ENCODE measurements around the gene TPTE. TPM values are rescaled to one million over a fixed set of nuclear protein-coding genes. Genes with fewer than 3 reads are reported as not detected.
"Not testable (repeated sequence)": the region's sequence is repeated elsewhere in the genome, so short reads cannot be mapped to it uniquely, and the experiment has no call there.

TPTE gene
- total RNA-seq, 1 experiment from 2014 or later = not detected

DNA sequence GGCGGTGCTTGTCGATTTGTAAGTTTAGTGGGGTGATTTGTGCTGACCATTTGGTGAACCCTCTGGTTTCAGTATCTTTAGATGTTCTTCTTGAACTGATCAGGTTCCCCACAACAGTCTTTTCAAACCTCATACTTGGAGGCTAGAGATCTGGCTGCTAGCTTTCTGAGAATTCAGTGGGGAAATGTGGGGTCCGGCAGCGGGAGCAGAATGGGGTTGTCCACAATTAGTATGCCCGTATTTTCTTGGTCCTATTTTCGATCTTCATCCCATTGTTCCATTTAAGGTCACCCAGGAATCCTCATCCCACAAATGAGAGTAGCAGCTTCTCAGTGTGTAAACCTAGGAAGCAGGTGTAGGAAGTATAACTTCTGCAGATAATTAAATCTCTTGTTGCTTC lies 10.3 kb upstream of the TPTE start:
- Histone ChIP-seq H3K27ac (ENCODE audit: low read depth, low read length, poor library complexity, severe bottlenecking) (no peak overlapping the region), H3K9me3 (ENCODE audit: low read depth, low read length, poor library complexity, severe bottlenecking) (peaks cover 33% of the 10 kb centered on the region), H3K27me3 (replicated peaks; ENCODE audit: insufficient read depth, low read depth, low read length, poor library complexity) (no peaks in the 10 kb centered on the region), H3K4me1 (ENCODE audit: insufficient read depth, low read length, poor library complexity, severe bottlenecking) (no peaks in the 10 kb centered on the region), H3K4me3 (ENCODE audit: low read depth, low read length, poor library complexity, severe bottlenecking) (no peak overlapping the region), H3K36me3 (ENCODE audit: insufficient read depth, low read length, poor library complexity, severe bottlenecking) (no peaks in the 10 kb centered on the region)
- intact Hi-C loops (cut with micrococcal nuclease; ENCODE audit: unreplicated experiment) = no loop called here
- POLR2A ChIA-PET (ENCODE audit: low non-redundant PET) = no interaction called here
- TF ChIP-seq, protein P1, sequence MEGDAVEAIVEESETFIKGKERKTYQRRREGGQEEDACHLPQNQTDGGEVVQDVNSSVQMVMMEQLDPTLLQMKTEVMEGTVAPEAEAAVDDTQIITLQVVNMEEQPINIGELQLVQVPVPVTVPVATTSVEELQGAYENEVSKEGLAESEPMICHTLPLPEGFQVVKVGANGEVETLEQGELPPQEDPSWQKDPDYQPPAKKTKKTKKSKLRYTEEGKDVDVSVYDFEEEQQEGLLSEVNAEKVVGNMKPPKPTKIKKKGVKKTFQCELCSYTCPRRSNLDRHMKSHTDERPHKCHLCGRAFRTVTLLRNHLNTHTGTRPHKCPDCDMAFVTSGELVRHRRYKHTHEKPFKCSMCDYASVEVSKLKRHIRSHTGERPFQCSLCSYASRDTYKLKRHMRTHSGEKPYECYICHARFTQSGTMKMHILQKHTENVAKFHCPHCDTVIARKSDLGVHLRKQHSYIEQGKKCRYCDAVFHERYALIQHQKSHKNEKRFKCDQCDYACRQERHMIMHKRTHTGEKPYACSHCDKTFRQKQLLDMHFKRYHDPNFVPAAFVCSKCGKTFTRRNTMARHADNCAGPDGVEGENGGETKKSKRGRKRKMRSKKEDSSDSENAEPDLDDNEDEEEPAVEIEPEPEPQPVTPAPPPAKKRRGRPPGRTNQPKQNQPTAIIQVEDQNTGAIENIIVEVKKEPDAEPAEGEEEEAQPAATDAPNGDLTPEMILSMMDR (conservative IDR thresholded peaks at IDR 0.05; ENCODE audit: low read depth, low read length) = no peak
- TF ChIP-seq EZH2 (IDR thresholded peaks at IDR 0.05; ENCODE audit: borderline replicate concordance, low read depth, low read length, poor library complexity, severe bottlenecking) = no peak
- DNase-seq (ENCODE audit: low spot score) = no peak
- BruUV-seq (replicated peaks) = no TSS peak
- CTCF ChIA-PET = no interaction called here

DNA sequence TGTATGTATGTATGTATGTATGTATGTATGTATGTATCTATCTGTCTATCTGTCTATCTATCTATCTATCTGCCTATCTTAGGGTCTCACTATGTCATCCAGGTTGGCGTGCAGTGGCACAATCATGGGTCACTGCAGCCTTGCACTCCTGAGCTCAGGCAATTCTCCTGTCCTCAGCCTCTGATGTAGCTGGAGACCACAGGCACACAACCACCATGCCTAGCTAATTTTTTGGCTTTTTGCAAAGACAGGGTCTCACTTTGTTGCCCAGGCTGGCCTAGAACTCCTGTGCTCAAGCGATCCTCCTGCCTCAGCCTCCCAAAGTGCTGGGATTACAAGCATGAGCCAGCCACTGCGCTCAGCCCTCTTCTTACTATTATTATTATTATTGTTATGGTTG lies 4.5 kb upstream of the TPTE start:
- intact Hi-C loops (cut with micrococcal nuclease; ENCODE audit: unreplicated experiment); DNase-seq (ENCODE audit: low spot score); H3K27ac ChIP-seq (ENCODE audit: low read depth, low read length, poor library complexity, severe bottlenecking); BruUV-seq (replicated peaks); POLR2A ChIA-PET (ENCODE audit: low non-redundant PET); H3K4me3 ChIP-seq (ENCODE audit: low read depth, low read length, poor library complexity, severe bottlenecking); H3K36me3 ChIP-seq (ENCODE audit: insufficient read depth, low read length, poor library complexity, severe bottlenecking); CTCF ChIA-PET; H3K27me3 ChIP-seq (replicated peaks; ENCODE audit: insufficient read depth, low read depth, low read length, poor library complexity); H3K4me1 ChIP-seq (ENCODE audit: insufficient read depth, low read length, poor library complexity, severe bottlenecking): not testable (repeated sequence)
- H3K9me3 ChIP-seq (ENCODE audit: low read depth, low read length, poor library complexity, severe bottlenecking) = peaks cover 52% of the 10 kb centered on the region

DNA sequence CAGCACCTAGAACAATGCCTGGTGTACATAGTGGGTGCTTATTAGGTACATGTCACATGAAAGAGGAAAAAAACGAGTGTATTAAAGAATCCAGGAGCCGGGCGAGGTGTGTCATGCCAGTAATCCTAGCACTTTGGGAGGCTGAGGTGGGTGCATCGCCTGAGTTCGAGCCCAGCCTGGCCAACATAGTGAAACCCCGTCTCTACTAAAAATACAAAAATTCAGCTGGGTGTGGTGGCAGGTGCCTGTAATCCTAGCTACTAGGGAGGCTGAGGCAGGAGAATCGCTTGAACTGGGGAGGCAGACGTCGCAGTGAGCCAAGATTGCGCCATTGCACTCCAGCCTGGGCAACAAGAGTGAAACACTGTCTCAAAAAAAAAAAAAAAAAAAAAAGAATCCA lies 3.5 kb upstream of the TPTE start:
- H3K9me3 ChIP-seq (ENCODE audit: low read depth, low read length, poor library complexity, severe bottlenecking) = peaks cover 49% of the 10 kb centered on the region
- POLR2A ChIA-PET (ENCODE audit: low non-redundant PET); H3K4me3 ChIP-seq (ENCODE audit: low read depth, low read length, poor library complexity, severe bottlenecking): not testable (repeated sequence)

DNA sequence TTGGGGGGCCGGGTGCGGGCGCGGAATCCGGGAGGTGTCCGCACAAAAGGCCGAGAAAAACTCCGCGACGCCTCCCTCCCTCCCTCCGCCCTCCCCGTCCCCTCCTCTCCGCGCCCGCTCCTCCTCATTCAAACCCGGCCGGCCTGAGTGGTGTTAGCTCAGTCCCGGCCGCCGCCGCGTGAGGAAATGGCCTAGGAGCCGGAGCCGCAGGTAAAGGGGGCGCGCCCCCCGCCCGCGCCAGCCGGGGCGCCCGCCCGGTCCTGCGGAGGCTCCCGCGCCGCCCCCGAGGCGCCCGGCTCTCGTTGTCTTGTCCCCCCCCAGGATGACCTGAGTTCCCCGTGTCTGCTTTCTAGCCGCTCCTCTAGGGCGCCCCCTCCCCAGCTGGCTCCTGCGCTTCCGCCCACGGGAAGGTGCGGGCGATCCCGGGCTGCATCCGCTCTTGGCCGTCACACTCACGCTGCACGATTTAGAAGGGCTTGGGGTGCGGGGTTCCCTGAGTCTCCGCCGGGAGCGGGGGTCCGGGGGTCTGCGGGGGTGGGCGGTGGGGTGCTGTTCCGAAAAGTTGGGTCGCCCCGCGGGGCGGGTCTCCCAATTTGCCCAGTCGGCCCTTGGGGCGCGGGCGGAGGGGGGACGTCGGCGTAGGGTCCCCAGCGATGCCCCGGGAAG lies 585 bp downstream of the TPTE start:
- H3K27me3 ChIP-seq (replicated peaks; ENCODE audit: insufficient read depth, low read depth, low read length, poor library complexity); CTCF ChIA-PET; BruUV-seq (replicated peaks); H3K27ac ChIP-seq (ENCODE audit: low read depth, low read length, poor library complexity, severe bottlenecking); H3K36me3 ChIP-seq (ENCODE audit: insufficient read depth, low read length, poor library complexity, severe bottlenecking); H3K4me1 ChIP-seq (ENCODE audit: insufficient read depth, low read length, poor library complexity, severe bottlenecking); DNase-seq (ENCODE audit: low spot score); H3K4me3 ChIP-seq (ENCODE audit: low read depth, low read length, poor library complexity, severe bottlenecking); POLR2A ChIA-PET (ENCODE audit: low non-redundant PET); intact Hi-C loops (cut with micrococcal nuclease; ENCODE audit: unreplicated experiment): not testable (repeated sequence)
- H3K9me3 ChIP-seq (ENCODE audit: low read depth, low read length, poor library complexity, severe bottlenecking) = peaks cover 41% of the 10 kb centered on the region

More for the DNA sequence above, 3.5 kb upstream of the TPTE start:
- H3K36me3 ChIP-seq (ENCODE audit: insufficient read depth, low read length, poor library complexity, severe bottlenecking); H3K4me1 ChIP-seq (ENCODE audit: insufficient read depth, low read length, poor library complexity, severe bottlenecking); intact Hi-C loops (cut with micrococcal nuclease; ENCODE audit: unreplicated experiment); DNase-seq (ENCODE audit: low spot score); H3K27ac ChIP-seq (ENCODE audit: low read depth, low read length, poor library complexity, severe bottlenecking); H3K27me3 ChIP-seq (replicated peaks; ENCODE audit: insufficient read depth, low read depth, low read length, poor library complexity); BruUV-seq (replicated peaks); CTCF ChIA-PET: not testable (repeated sequence)

DNA sequence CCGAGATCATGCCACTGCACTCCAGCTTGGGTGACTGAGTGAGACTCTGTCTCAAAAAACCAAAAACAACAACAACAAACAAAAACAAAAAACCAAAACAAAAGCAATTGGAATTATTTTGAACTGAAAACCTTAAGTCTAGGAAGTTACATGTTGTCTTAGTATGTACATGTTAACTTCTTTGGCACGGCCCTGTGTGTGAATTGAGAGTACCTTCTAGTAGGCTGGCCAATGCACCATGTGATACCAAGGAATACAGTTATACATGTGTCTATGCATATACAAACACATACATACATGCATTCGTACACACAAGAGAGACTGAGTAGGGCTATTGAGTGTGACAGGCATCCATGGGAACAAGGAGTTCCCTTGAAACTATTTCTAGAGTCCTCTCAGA lies 18.6 kb downstream of the TPTE start:
- POLR2A ChIA-PET (ENCODE audit: low non-redundant PET) = no interaction called here
- peaks cover 65% of the 10 kb centered on the region for H3K9me3 ChIP-seq (ENCODE audit: low read depth, low read length, poor library complexity, severe bottlenecking)

DNA sequence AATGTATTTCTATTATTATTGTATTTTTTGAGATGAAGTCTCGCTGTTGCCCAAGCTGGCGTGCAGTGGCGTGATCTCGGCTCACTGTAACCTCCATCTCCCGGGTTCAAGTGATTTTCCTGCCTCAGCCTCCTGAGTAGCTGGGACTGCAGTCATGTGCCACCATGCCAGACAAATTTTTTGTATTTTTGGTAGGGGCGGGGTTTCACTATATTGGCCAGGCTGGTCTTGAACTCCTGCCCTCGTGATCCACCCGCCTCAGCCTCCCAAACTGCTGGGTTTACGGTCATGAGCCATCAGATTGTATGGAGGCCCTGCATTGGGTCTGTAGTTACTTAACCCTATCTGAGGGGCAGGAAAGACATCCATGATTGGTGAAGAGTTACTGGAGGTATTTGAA lies 23.0 kb downstream of the TPTE start:
- intact Hi-C loops (cut with micrococcal nuclease; ENCODE audit: unreplicated experiment); DNase-seq (ENCODE audit: low spot score); BruUV-seq (replicated peaks); POLR2A ChIA-PET (ENCODE audit: low non-redundant PET); H3K27ac ChIP-seq (ENCODE audit: low read depth, low read length, poor library complexity, severe bottlenecking); H3K36me3 ChIP-seq (ENCODE audit: insufficient read depth, low read length, poor library complexity, severe bottlenecking); CTCF ChIA-PET; H3K4me3 ChIP-seq (ENCODE audit: low read depth, low read length, poor library complexity, severe bottlenecking); H3K4me1 ChIP-seq (ENCODE audit: insufficient read depth, low read length, poor library complexity, severe bottlenecking); H3K27me3 ChIP-seq (replicated peaks; ENCODE audit: insufficient read depth, low read depth, low read length, poor library complexity): not testable (repeated sequence)
- peaks cover 70% of the 10 kb centered on the region for H3K9me3 ChIP-seq (ENCODE audit: low read depth, low read length, poor library complexity, severe bottlenecking)

More for the DNA sequence above, 18.6 kb downstream of the TPTE start:
- TF ChIP-seq, protein P1 (conservative IDR thresholded peaks at IDR 0.05; ENCODE audit: low read depth, low read length) = no peak
- no peak for TF ChIP-seq EZH2 (IDR thresholded peaks at IDR 0.05; ENCODE audit: borderline replicate concordance, low read depth, low read length, poor library complexity, severe bottlenecking)
- no peaks in the 10 kb centered on the region for H3K36me3 ChIP-seq (ENCODE audit: insufficient read depth, low read length, poor library complexity, severe bottlenecking)
- no peaks in the 10 kb centered on the region for H3K4me1 ChIP-seq (ENCODE audit: insufficient read depth, low read length, poor library complexity, severe bottlenecking)
- CTCF ChIA-PET = no interaction called here
- intact Hi-C loops (cut with micrococcal nuclease; ENCODE audit: unreplicated experiment) = no loop called here
- BruUV-seq (replicated peaks) = no TSS peak
- H3K27ac ChIP-seq (ENCODE audit: low read depth, low read length, poor library complexity, severe bottlenecking) = no peak overlapping the region
- H3K27me3 ChIP-seq (replicated peaks; ENCODE audit: insufficient read depth, low read depth, low read length, poor library complexity) = no peaks in the 10 kb centered on the region
- DNase-seq (ENCODE audit: low spot score) = no peak
- H3K4me3 ChIP-seq (ENCODE audit: low read depth, low read length, poor library complexity, severe bottlenecking) = no peak overlapping the region
